ENCODE data around the gene CDH23. TPM values are rescaled to one million over a fixed set of nuclear protein-coding genes. Genes with fewer than 3 reads are reported as not detected.

The CDH23 gene
- total RNA-seq, 2 donors from 2014 or later: 3.9 to 4.4 TPM

DNA sequence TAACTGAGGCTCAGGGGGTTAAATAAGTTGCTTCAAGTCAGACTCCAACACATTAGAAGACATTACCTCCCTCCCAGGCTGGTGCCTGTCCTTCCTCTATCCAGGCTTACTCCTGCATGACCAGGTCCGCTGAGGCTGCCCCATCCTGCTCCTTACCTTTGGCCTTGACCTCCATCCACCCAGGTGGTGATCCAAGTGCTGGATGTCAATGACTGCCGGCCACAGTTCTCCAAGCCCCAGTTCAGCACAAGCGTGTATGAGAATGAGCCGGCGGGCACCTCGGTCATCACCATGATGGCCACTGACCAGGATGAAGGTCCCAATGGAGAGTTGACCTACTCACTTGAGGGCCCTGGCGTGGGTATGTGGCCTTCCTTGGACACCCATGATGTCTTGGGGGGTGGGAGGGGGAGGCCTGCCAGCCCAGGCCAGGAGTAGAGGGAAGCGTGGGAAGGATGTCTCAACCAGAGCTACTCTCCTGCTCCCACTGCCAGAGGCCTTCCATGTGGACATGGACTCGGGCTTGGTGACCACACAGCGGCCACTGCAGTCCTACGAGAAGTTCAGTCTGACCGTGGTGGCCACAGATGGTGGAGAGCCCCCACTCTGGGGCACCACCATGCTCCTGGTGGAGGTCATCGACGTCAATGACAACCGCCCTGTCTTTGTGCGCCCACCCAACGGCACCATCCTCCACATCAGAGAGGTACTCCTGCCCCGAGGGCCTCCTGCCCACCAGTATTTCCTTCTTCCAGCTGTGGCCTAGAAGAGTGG lies 406.2 kb downstream of the CDH23 start:
- no peaks in the 10 kb centered on the region for H3K27me3 ChIP-seq
- H3K4me3 ChIP-seq: no peak overlapping the region
- DNase-seq (ENCODE audit: low spot score): no peak
- TF ChIP-seq CTCF (IDR thresholded peaks at IDR 0.05): no peak
- H3K27ac ChIP-seq: no peak overlapping the region
- no peaks in the 10 kb centered on the region for H3K4me1 ChIP-seq
- H3K36me3 ChIP-seq: no peaks in the 10 kb centered on the region
- no peaks in the 10 kb centered on the region for H3K9me3 ChIP-seq

DNA sequence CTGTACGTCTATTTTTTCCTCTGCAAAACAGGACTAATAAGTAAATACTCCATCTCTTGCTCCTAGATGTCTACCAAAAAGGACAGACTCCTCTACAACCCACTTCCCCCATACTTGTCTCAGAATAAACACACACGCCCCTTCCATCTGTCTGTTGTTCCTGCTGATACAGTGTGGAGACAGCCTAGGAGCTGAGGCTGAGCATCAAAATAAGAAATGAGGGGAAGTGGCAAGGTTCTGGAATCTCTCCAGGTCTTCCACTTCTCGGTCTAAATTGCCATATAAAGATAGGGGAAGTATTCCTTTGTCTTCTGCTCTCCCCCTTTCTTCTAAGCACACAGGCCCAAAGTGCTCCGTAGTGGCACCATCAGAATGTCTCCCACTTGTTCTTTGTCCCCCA lies 407.4 kb downstream of the CDH23 start:
- H3K36me3 ChIP-seq: no peaks in the 10 kb centered on the region
- TF ChIP-seq CTCF (IDR thresholded peaks at IDR 0.05): no peak
- no peak for DNase-seq (ENCODE audit: low spot score)
- no peaks in the 10 kb centered on the region for H3K27me3 ChIP-seq
- H3K9me3 ChIP-seq: no peaks in the 10 kb centered on the region
- H3K4me1 ChIP-seq: no peaks in the 10 kb centered on the region
- H3K27ac ChIP-seq: no peak overlapping the region
- H3K4me3 ChIP-seq: no peak overlapping the region

DNA sequence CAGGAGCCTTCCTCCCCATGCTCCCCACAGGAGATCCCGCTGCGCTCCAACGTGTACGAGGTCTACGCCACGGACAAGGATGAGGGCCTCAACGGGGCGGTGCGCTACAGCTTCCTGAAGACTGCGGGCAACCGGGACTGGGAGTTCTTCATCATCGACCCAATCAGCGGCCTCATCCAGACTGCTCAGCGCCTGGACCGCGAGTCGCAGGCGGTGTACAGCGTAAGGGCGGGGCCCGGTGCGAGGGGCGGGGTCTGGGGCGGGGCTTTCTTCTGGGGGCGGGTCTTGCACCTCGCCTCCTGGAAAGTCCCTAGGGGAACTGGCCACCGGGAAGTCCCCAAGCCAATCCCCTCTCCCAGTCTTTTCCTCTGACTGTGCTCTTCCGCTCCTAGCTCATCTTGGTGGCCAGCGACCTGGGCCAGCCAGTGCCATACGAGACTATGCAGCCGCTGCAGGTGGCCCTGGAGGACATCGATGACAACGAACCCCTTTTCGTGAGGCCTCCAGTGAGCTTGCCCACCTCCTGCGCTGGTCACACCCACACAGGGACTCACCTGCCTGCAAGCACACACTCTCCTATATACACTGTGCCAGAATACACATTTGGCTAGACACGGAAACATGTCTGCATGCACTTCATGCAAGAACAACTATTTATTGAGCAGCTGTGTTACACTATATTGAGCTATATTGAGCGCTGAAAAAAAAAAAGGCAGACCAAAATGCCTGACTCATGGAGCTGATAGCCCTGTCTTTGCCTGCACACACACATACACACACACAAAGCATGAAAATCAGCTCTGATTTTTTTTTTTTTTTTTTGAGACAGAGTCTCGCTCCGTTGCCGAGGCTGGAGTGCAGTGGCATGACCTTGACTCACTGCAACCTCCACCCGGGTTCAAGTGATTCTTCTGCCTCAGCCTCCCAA lies 409.3 kb downstream of the CDH23 start:
- Histone ChIP-seq H3K27me3 (no peaks in the 10 kb centered on the region), H3K4me3 (no peak overlapping the region), H3K4me1 (no peaks in the 10 kb centered on the region), H3K9me3 (no peaks in the 10 kb centered on the region), H3K36me3 (no peaks in the 10 kb centered on the region), H3K27ac (no peak overlapping the region)
- no peak for TF ChIP-seq CTCF (IDR thresholded peaks at IDR 0.05)
- DNase-seq (ENCODE audit: low spot score): no peak

DNA sequence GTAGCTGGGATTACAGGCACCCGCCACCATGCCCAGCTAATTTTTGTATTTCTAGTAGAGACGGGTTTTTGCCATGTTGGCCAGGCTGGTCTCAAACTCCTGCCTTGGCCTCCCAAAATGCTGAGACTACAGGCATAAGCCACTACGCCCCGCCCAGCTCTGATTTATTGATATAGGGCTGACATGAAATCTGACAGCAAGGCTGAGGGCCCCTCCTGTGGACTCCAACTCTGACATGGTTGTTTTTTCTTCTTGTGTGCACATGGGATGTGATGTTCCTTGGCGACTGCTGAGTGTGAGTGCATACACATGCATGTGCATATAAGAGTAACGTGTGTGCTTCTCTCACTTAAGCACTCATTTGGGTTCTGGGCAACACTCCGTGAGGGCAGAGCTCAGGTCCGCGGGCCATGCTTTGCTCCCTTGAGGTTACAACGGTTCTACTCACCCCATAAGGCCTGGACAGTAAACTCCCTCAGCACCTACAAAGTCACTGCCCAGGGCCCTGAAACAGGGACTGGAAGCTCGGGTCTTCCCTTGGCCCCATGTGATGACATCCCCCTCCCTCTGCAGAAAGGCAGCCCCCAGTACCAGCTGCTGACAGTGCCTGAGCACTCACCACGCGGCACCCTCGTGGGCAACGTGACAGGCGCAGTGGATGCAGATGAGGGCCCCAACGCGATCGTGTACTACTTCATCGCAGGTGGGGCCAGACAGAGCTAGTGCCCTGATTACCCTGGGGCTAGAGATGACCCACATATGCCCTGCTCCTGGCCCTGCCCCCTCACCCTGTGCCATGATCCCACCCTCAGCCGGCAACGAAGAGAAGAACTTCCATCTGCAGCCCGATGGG lies 410.2 kb downstream of the CDH23 start:
- peaks cover 0 to 4% of the 10 kb centered on the region in 2 donors for H3K4me1 ChIP-seq
- no peak for TF ChIP-seq CTCF (IDR thresholded peaks at IDR 0.05)
- DNase-seq (ENCODE audit: low spot score): no peak
- H3K9me3 ChIP-seq: no peaks in the 10 kb centered on the region
- no peaks in the 10 kb centered on the region for H3K27me3 ChIP-seq
- H3K4me3 ChIP-seq: no peak overlapping the region
- H3K36me3 ChIP-seq: no peaks in the 10 kb centered on the region
- H3K27ac ChIP-seq: no peak overlapping the region

All from right atrium auricular region (tissue), 2 donors.